ENCODE data around the gene WHRN.

DNA sequence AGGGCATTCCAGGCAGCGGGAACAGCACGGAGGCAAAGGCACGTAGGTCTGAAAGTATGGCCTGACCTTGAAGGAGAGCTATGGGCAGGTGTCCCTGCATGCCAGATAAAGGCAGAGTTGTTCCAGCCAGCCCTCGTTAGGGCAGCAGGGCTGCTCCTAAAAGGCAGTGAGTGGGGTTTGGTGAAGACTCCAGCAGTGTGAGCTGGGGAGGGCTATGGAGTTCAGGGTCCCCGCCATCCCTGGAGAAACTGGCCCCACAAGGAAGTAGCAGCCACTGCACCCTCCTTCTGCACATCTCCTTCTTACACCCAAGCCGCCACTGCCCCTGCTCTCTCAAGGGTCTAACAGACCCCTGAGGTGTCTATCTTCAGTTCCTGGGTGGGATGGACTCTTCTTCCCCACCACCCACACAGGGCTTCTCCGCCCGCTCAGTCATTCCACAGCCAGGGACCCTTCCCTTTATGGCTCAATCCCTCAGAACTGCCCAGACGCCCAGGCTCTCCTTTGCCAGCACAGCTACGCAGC, 118.8 kb downstream of the WHRN start:
- TF ChIP-seq, protein P1, sequence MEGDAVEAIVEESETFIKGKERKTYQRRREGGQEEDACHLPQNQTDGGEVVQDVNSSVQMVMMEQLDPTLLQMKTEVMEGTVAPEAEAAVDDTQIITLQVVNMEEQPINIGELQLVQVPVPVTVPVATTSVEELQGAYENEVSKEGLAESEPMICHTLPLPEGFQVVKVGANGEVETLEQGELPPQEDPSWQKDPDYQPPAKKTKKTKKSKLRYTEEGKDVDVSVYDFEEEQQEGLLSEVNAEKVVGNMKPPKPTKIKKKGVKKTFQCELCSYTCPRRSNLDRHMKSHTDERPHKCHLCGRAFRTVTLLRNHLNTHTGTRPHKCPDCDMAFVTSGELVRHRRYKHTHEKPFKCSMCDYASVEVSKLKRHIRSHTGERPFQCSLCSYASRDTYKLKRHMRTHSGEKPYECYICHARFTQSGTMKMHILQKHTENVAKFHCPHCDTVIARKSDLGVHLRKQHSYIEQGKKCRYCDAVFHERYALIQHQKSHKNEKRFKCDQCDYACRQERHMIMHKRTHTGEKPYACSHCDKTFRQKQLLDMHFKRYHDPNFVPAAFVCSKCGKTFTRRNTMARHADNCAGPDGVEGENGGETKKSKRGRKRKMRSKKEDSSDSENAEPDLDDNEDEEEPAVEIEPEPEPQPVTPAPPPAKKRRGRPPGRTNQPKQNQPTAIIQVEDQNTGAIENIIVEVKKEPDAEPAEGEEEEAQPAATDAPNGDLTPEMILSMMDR (IDR thresholded peaks at IDR 0.05), result no peak
- no peak for TF ChIP-seq POLR2A (IDR thresholded peaks at IDR 0.05)
- TF ChIP-seq EP300 (IDR thresholded peaks at IDR 0.05), result no peak

All from tibial nerve (tissue), 4 donors.